Astrocyte (in vitro differentiated cells and primary cell): ENCODE data around the gene NCKAP5L. TPM values are rescaled to one million over a fixed set of nuclear protein-coding genes. Genes with fewer than 3 reads are reported as not detected.
A peak's percentile ranks its signal among the peaks of the same experiment; 100 is the strongest.

Source experiments
- DNase-seq: peaks from one replicate; pipeline ENCODE4 v3.0.0-alpha.2; 2010; ENCODE audit warnings: low read depth
- FAIRE-seq: peaks from 2 replicates; lab custom pipeline; 2011; peaks lifted over from hg19 to GRCh38; lab: Jason Lieb, UNC
- H2AFZ ChIP-seq: 2 replicates; pipeline ENCODE4 v1.6.0; 2012; ENCODE audit warnings: low read depth, low read length, inconsistent platforms
- H3K27ac ChIP-seq: 2 replicates; pipeline ENCODE4 v1.5.1; 2011; ENCODE audit warnings: low read depth, low read length, inconsistent platforms
- H3K27me3 ChIP-seq: 2 replicates; pipeline ENCODE4 v1.6.0; 2011; ENCODE audit warnings: low read length, inconsistent platforms; ENCODE audit not compliant: insufficient read depth
- H3K36me3 ChIP-seq: 2 replicates; pipeline ENCODE4 v1.5.1; 2011; ENCODE audit warnings: low read length, inconsistent platforms; ENCODE audit not compliant: insufficient read depth
- H3K4me1 ChIP-seq: 2 replicates; pipeline ENCODE4 v1.5.1; 2011; ENCODE audit warnings: low read length, inconsistent platforms; ENCODE audit not compliant: insufficient read depth
- H3K4me2 ChIP-seq: 2 replicates; pipeline ENCODE4 v1.6.0; 2012; ENCODE audit warnings: low read length, inconsistent platforms
- H3K4me3 ChIP-seq: 2 replicates; pipeline ENCODE4 v1.5.1; 2011; ENCODE audit warnings: low read depth, mild to moderate bottlenecking, low read length, inconsistent platforms; ENCODE audit not compliant: insufficient read depth
- H3K79me2 ChIP-seq: 2 replicates; pipeline ENCODE4 v1.6.0; 2012; ENCODE audit warnings: mild to moderate bottlenecking, low read length, inconsistent platforms; ENCODE audit not compliant: insufficient read depth
- H3K9ac ChIP-seq: 2 replicates; pipeline ENCODE4 v1.6.0; 2012; ENCODE audit warnings: mild to moderate bottlenecking, low read length, inconsistent platforms
- H3K9me3 ChIP-seq: 2 replicates; pipeline ENCODE4 v1.5.1; 2012; ENCODE audit warnings: low read depth, mild to moderate bottlenecking, low read length, inconsistent platforms; ENCODE audit not compliant: insufficient read depth
- H4K20me1 ChIP-seq: 2 replicates; pipeline ENCODE4 v1.6.0; 2012; ENCODE audit warnings: low read length, inconsistent platforms; ENCODE audit not compliant: insufficient read depth
- H3K27ac Mint-ChIP-seq: one replicate; pipeline ENCODE4 v1.8.0; 2021; ENCODE audit warnings: mild to moderate bottlenecking, mixed read lengths; ENCODE audit not compliant: unreplicated experiment
- H3K27me3 Mint-ChIP-seq: one replicate; pipeline ENCODE4 v1.8.0; 2021; ENCODE audit warnings: low read depth, mixed read lengths; ENCODE audit not compliant: unreplicated experiment
- H3K36me3 Mint-ChIP-seq: one replicate; pipeline ENCODE4 v1.8.0; 2021; ENCODE audit warnings: low read depth, mixed read lengths; ENCODE audit not compliant: unreplicated experiment
- H3K4me1 Mint-ChIP-seq: one replicate; pipeline ENCODE4 v1.8.0; 2021; ENCODE audit warnings: low read depth, mixed read lengths; ENCODE audit not compliant: unreplicated experiment
- H3K4me3 Mint-ChIP-seq: one replicate; pipeline ENCODE4 v1.8.0; 2021; ENCODE audit warnings: mild to moderate bottlenecking, moderate library complexity, mixed read lengths; ENCODE audit not compliant: unreplicated experiment
- H3K9me3 Mint-ChIP-seq: one replicate; pipeline ENCODE4 v1.8.0; 2021; ENCODE audit warnings: mild to moderate bottlenecking, mixed read lengths; ENCODE audit not compliant: unreplicated experiment
- EZH2 ChIP-seq: IDR thresholded peaks from 2 replicates; pipeline ENCODE4 v1.6.1; 2012; ENCODE audit warnings: mild to moderate bottlenecking, low read length, inconsistent platforms; ENCODE audit not compliant: insufficient read depth
- total RNA-seq: library from RNA; stranded (reverse); gene quantifications from 2 replicates; pipeline ENCODE4 v1.2.1, GENCODE V29; 2021
- TF ChIP-seq, protein P1 (sequence below): IDR thresholded peaks from 2 replicates; pipeline ENCODE4 v1.5.1; 2011; ENCODE audit warnings: low read depth, mild to moderate bottlenecking, inconsistent platforms, low read length, moderate library complexity; ENCODE audit not compliant: insufficient read depth

Gene NCKAP5L
- total RNA-seq, 1 donor from 2014 or later: 59.5 TPM

DNA sequence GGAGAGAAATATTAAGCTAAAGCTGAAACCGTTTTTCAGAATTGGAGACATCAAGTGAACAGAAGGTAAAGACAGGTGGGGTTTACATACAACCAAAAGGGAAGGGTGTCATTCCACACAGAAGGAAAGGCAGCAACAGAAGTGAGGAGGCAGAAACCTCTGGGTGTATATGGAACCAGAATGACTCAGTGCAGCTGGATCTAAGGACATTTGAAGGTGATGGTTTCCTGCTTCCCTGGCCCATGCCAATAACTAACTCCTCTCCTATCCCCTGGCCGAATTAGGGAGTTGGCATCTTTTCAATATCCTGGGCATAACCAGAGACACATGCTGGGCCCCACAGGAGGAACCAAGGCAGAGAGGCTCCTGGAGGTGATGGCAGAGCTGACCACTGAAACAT lies 8.4 kb downstream of the NCKAP5L start:
- Histone ChIP-seq H3K4me1 (peaks cover 7% of the 10 kb centered on the region), H3K27ac (no peak overlapping the region), H3K4me2 (no peak overlapping the region), H3K4me3 (no peak overlapping the region), H4K20me1 (peaks cover 61% of the 10 kb centered on the region), H3K36me3 (peaks cover 2% of the 10 kb centered on the region), H3K79me2 (peaks cover 58% of the 10 kb centered on the region), H3K27me3 (no peaks in the 10 kb centered on the region), H3K9ac (no peak overlapping the region), H3K9me3 (no peaks in the 10 kb centered on the region), H2AFZ (no peak overlapping the region)
- TF ChIP-seq, protein P1, sequence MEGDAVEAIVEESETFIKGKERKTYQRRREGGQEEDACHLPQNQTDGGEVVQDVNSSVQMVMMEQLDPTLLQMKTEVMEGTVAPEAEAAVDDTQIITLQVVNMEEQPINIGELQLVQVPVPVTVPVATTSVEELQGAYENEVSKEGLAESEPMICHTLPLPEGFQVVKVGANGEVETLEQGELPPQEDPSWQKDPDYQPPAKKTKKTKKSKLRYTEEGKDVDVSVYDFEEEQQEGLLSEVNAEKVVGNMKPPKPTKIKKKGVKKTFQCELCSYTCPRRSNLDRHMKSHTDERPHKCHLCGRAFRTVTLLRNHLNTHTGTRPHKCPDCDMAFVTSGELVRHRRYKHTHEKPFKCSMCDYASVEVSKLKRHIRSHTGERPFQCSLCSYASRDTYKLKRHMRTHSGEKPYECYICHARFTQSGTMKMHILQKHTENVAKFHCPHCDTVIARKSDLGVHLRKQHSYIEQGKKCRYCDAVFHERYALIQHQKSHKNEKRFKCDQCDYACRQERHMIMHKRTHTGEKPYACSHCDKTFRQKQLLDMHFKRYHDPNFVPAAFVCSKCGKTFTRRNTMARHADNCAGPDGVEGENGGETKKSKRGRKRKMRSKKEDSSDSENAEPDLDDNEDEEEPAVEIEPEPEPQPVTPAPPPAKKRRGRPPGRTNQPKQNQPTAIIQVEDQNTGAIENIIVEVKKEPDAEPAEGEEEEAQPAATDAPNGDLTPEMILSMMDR: no peak
- TF ChIP-seq EZH2: no peak
- Mint-ChIP-seq H3K4me1 (peaks cover 28% of the 10 kb centered on the region), H3K4me3 (no peak overlapping the region), H3K9me3 (no peaks in the 10 kb centered on the region), H3K27me3 (no peaks in the 10 kb centered on the region), H3K36me3 (peaks cover 13% of the 10 kb centered on the region), H3K27ac (peak overlapping the region; percentile 9)
- no peak for FAIRE-seq
- no peak for DNase-seq

DNA sequence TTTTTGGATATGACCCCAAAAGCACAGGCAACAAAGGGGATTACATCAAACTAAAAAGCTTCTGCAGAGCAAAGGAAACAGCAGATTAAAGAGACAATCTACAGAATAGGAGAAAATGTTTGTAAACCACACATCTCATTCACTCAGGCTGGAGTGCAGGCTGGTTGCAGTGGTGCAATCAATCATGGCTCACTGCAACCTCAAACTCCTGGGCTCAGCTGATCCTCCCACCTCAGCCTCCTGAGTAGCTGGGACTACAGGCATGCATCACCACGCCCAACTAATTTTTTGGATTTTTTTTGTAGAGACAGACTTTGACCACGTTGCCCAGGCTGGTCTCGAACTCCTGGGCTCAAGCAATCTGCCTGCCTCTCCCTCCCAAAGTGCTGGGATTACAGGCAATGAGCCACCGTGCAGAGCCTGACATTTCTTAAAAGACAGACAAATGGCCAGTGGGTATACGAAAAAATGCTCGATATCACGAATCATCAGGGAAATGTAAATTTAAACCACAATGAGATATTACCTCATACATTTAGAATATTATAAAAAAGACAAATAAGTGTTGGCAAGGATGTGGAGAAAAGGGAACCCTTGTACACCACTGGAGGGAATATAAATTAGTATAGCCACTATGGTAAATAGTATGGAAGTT lies 9.8 kb downstream of the NCKAP5L start:
- peak; percentile 8 for DNase-seq
- Histone ChIP-seq H3K79me2 (peaks cover 48% of the 10 kb centered on the region), H3K27ac (no peak overlapping the region), H3K9me3 (no peaks in the 10 kb centered on the region), H3K4me3 (no peak overlapping the region), H4K20me1 (peaks cover 50% of the 10 kb centered on the region), H3K4me1 (no peaks in the 10 kb centered on the region), H3K27me3 (no peaks in the 10 kb centered on the region), H2AFZ (no peak overlapping the region), H3K4me2 (no peak overlapping the region), H3K36me3 (peaks cover 2% of the 10 kb centered on the region), H3K9ac (no peak overlapping the region)
- peaks cover 16% of the 10 kb centered on the region for H3K36me3 Mint-ChIP-seq
- TF ChIP-seq, protein P1: no peak
- TF ChIP-seq EZH2: no peak
- no peak for FAIRE-seq
- no peaks in the 10 kb centered on the region for H3K9me3 Mint-ChIP-seq
- H3K4me3 Mint-ChIP-seq: no peak overlapping the region
- H3K27me3 Mint-ChIP-seq: no peaks in the 10 kb centered on the region
- peak overlapping the region; percentile 20 for H3K27ac Mint-ChIP-seq
- H3K4me1 Mint-ChIP-seq: peaks cover 18% of the 10 kb centered on the region

DNA sequence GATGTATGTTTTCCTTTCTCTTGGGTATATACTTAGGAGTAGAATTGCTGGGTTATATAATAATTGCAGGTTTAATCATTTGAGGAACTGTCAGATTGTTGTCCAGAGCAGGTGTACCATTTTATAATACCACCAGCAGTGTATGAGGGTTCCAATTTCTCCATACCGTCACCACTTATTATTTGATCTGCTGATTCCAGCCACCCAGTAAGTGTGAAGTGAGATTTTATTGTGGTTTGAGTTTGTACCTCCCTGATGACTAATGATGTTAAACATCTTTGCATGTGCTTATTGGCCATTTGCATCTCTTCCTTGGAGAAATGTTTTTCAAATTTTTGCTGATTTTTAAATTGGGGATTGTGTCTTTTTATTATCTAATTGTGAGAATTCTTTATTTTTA lies 15.1 kb downstream of the NCKAP5L start:
- H2AFZ ChIP-seq: no peak overlapping the region
- no peaks in the 10 kb centered on the region for H3K9me3 ChIP-seq
- no peak overlapping the region for H3K4me2 ChIP-seq
- H3K27me3 Mint-ChIP-seq: no peaks in the 10 kb centered on the region
- TF ChIP-seq, protein P1: no peak
- TF ChIP-seq EZH2: no peak
- no peak for FAIRE-seq
- H3K4me1 ChIP-seq: peaks cover 16% of the 10 kb centered on the region
- H3K79me2 ChIP-seq: peaks cover 50% of the 10 kb centered on the region
- peaks cover 39% of the 10 kb centered on the region for H3K4me1 Mint-ChIP-seq
- H3K9ac ChIP-seq: no peak overlapping the region
- peaks cover 18% of the 10 kb centered on the region for H3K36me3 Mint-ChIP-seq
- H3K9me3 Mint-ChIP-seq: no peaks in the 10 kb centered on the region
- H4K20me1 ChIP-seq: peaks cover 54% of the 10 kb centered on the region
- H3K36me3 ChIP-seq: peaks cover 2% of the 10 kb centered on the region
- H3K27ac Mint-ChIP-seq: no peak overlapping the region
- H3K4me3 ChIP-seq: no peak overlapping the region
- no peak overlapping the region for H3K4me3 Mint-ChIP-seq
- H3K27ac ChIP-seq: no peak overlapping the region
- DNase-seq: peak; percentile 43
- H3K27me3 ChIP-seq: no peaks in the 10 kb centered on the region
